Measurements from ENCODE around the gene DPP6.
"Not testable (repeated sequence)": the region's sequence is repeated elsewhere in the genome, so short reads cannot be mapped to it uniquely, and the experiment has no call there.

The DPP6 gene

GRCh38 chr7:154051643-154052529 is at the start of gene DPP6:
TSS of gene DPP6 (plus strand) at chr7:154052398.
- DNase-seq (ENCODE audit: low spot score) = peak; percentile 56

GRCh38 chr7:154009423-154009911 is 42.7 kb upstream of the DPP6 start:
- DNase-seq (ENCODE audit: low spot score) = not testable (repeated sequence)

- not testable (repeated sequence) for DNase-seq (ENCODE audit: low spot score)
Measured at GRCh38 chr7:154010726-154011568, 41.3 kb upstream of the DPP6 start.

- not testable (repeated sequence) for DNase-seq (ENCODE audit: low spot score)
Measured at GRCh38 chr7:154012800-154013199, 39.4 kb upstream of the DPP6 start.

- not testable (repeated sequence) for DNase-seq (ENCODE audit: low spot score)
Measured at GRCh38 chr7:154015636-154016035, 36.6 kb upstream of the DPP6 start.

- DNase-seq (ENCODE audit: low spot score) = not testable (repeated sequence)
Measured at GRCh38 chr7:154018354-154018753, 33.8 kb upstream of the DPP6 start.

GRCh38 chr7:154027805-154028204 is 24.4 kb upstream of the DPP6 start:
- not testable (repeated sequence) for DNase-seq (ENCODE audit: low spot score)

- DNase-seq (ENCODE audit: low spot score) = not testable (repeated sequence)
Measured at GRCh38 chr7:154030476-154031080, 21.6 kb upstream of the DPP6 start.

- DNase-seq (ENCODE audit: low spot score) = not testable (repeated sequence)
Measured at GRCh38 chr7:154039466-154040165, 12.6 kb upstream of the DPP6 start.

GRCh38 chr7:154050394-154050793 is 1.8 kb upstream of the DPP6 start:
- not testable (repeated sequence) for DNase-seq (ENCODE audit: low spot score)

- DNase-seq (ENCODE audit: low spot score) = not testable (repeated sequence)
Measured at GRCh38 chr7:154051006-154051642, 1.1 kb upstream of the DPP6 start.

- peak; percentile 50 for DNase-seq (ENCODE audit: low spot score)
Measured at GRCh38 chr7:154052530-154053252, 493 bp downstream of the DPP6 start.

GRCh38 chr7:154053466-154054312 is 1.5 kb downstream of the DPP6 start:
- DNase-seq (ENCODE audit: low spot score) = not testable (repeated sequence)

GRCh38 chr7:154054664-154055063 is 2.5 kb downstream of the DPP6 start:
- not testable (repeated sequence) for DNase-seq (ENCODE audit: low spot score)

GRCh38 chr7:154055491-154056106 is 3.4 kb downstream of the DPP6 start:
- DNase-seq (ENCODE audit: low spot score) = peak; percentile 78

- DNase-seq (ENCODE audit: low spot score) = not testable (repeated sequence)
Measured at GRCh38 chr7:154058783-154059182, 6.6 kb downstream of the DPP6 start.

GRCh38 chr7:154060551-154060950 is 8.4 kb downstream of the DPP6 start:
- DNase-seq (ENCODE audit: low spot score) = not testable (repeated sequence)

- not testable (repeated sequence) for DNase-seq (ENCODE audit: low spot score)
Measured at GRCh38 chr7:154071833-154072232, 19.6 kb downstream of the DPP6 start.
